WERI-Rb-1 (cell line): Measurements from ENCODE around the gene KRT86.
"Not testable (repeated sequence)": the region's sequence is repeated elsewhere in the genome, so short reads cannot be mapped to it uniquely, and the experiment has no call there.

Source experiments
- DNase-seq: peaks from one replicate; pipeline ENCODE4 v3.0.0-alpha.2; 2020
- H3K27ac ChIP-seq: fragments of 250-450 bp; sonication (Bioruptor Pico); 2 replicates; pipeline ENCODE4 v1.5.1; 2020; ENCODE audit warnings: mild to moderate bottlenecking, moderate library complexity
- H3K27me3 ChIP-seq: fragments of 250-450 bp; sonication (Bioruptor Pico); 2 replicates; pipeline ENCODE4 v1.5.1; 2021; ENCODE audit warnings: mild to moderate bottlenecking, low read depth, moderate library complexity; ENCODE audit not compliant: insufficient read depth, severe bottlenecking
- H3K36me3 ChIP-seq: fragments of 250-450 bp; sonication (Bioruptor Pico); 2 replicates; pipeline ENCODE4 v1.5.1; 2020; ENCODE audit warnings: mild to moderate bottlenecking, moderate library complexity
- H3K4me3 ChIP-seq: 2 replicates; pipeline ENCODE4 v1.5.1; 2011; ENCODE audit warnings: low read depth, mild to moderate bottlenecking, control low read depth, low read length
- H3K9me3 ChIP-seq: fragments of 250-450 bp; sonication (Bioruptor Pico); 2 replicates; pipeline ENCODE4 v1.5.1; 2021; ENCODE audit warnings: mild to moderate bottlenecking, moderate library complexity; ENCODE audit not compliant: severe bottlenecking
- CTCF ChIP-seq: IDR thresholded peaks from 2 replicates; pipeline ENCODE4 v1.5.1; 2011; ENCODE audit warnings: low read depth, mild to moderate bottlenecking, control low read depth, inconsistent platforms, low read length

KRT86 gene

GRCh38 chr12:52250048-52250990 lies 24.1 kb upstream of the KRT86 start:
- H3K27ac ChIP-seq: no peak overlapping the region
- H3K4me3 ChIP-seq: no peak overlapping the region
- no peaks in the 10 kb centered on the region for H3K9me3 ChIP-seq
- peaks cover 8% of the 10 kb centered on the region for H3K27me3 ChIP-seq
- H3K36me3 ChIP-seq: no peaks in the 10 kb centered on the region
- no peak for DNase-seq
- TF ChIP-seq CTCF: peak; percentile 38

- peaks cover 18% of the 10 kb centered on the region for H3K27me3 ChIP-seq
- no peak overlapping the region for H3K27ac ChIP-seq
- DNase-seq: no peak
- TF ChIP-seq CTCF: no peak
- no peak overlapping the region for H3K4me3 ChIP-seq
- H3K36me3 ChIP-seq: no peaks in the 10 kb centered on the region
- no peaks in the 10 kb centered on the region for H3K9me3 ChIP-seq
These were observed 22.9 kb upstream of the KRT86 start for GRCh38 chr12:52251367-52252051.

- H3K27ac ChIP-seq, H3K4me3 ChIP-seq, H3K9me3 ChIP-seq, H3K36me3 ChIP-seq: not testable (repeated sequence)
- peaks cover 25% of the 10 kb centered on the region for H3K27me3 ChIP-seq
- peak; percentile 33 for DNase-seq
- TF ChIP-seq CTCF: peak; percentile 66
These were observed 22.2 kb upstream of the KRT86 start for GRCh38 chr12:52252175-52252615.

- TF ChIP-seq CTCF: no peak
- Histone ChIP-seq H3K36me3 (no peaks in the 10 kb centered on the region), H3K9me3 (no peaks in the 10 kb centered on the region), H3K27me3 (peaks cover 31% of the 10 kb centered on the region), H3K4me3 (no peak overlapping the region), H3K27ac (no peak overlapping the region)
- DNase-seq: no peak
These were observed 21.6 kb upstream of the KRT86 start for GRCh38 chr12:52252728-52253343.

GRCh38 chr12:52253391-52254179 lies 20.9 kb upstream of the KRT86 start:
- no peak overlapping the region for H3K4me3 ChIP-seq
- H3K27ac ChIP-seq: no peak overlapping the region
- DNase-seq: no peak

More at GRCh38 chr12:52253391-52254179, 20.9 kb upstream of the KRT86 start:
- TF ChIP-seq CTCF: no peak
- Histone ChIP-seq H3K27me3 (peaks cover 39% of the 10 kb centered on the region), H3K36me3 (no peaks in the 10 kb centered on the region), H3K9me3 (no peaks in the 10 kb centered on the region)
